ENCODE measurements around the gene INSL3. TPM values are rescaled to one million over a fixed set of nuclear protein-coding genes. Genes with fewer than 3 reads are reported as not detected.

The INSL3 gene
- total and polyA plus RNA-seq, 2 of the 13 experiments (the other 11 are each of a cell fraction or from before 2014, with no cell fraction given) = 0.30 TPM; not detected in 1

GRCh38 chr19:17855280-17856152, 34.2 kb upstream of the INSL3 start (continued):
- TF ChIP-seq, protein P1, sequence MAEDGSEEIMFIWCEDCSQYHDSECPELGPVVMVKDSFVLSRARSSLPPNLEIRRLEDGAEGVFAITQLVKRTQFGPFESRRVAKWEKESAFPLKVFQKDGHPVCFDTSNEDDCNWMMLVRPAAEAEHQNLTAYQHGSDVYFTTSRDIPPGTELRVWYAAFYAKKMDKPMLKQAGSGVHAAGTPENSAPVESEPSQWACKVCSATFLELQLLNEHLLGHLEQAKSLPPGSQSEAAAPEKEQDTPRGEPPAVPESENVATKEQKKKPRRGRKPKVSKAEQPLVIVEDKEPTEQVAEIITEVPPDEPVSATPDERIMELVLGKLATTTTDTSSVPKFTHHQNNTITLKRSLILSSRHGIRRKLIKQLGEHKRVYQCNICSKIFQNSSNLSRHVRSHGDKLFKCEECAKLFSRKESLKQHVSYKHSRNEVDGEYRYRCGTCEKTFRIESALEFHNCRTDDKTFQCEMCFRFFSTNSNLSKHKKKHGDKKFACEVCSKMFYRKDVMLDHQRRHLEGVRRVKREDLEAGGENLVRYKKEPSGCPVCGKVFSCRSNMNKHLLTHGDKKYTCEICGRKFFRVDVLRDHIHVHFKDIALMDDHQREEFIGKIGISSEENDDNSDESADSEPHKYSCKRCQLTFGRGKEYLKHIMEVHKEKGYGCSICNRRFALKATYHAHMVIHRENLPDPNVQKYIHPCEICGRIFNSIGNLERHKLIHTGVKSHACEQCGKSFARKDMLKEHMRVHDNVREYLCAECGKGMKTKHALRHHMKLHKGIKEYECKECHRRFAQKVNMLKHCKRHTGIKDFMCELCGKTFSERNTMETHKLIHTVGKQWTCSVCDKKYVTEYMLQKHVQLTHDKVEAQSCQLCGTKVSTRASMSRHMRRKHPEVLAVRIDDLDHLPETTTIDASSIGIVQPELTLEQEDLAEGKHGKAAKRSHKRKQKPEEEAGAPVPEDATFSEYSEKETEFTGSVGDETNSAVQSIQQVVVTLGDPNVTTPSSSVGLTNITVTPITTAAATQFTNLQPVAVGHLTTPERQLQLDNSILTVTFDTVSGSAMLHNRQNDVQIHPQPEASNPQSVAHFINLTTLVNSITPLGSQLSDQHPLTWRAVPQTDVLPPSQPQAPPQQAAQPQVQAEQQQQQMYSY (CRISPR knock-in tag; IDR thresholded peaks at IDR 0.05) = no peak
- TF ChIP-seq FOXJ3 (CRISPR knock-in tag; IDR thresholded peaks at IDR 0.05; ENCODE audit: borderline replicate concordance) (no peak), ZNF607 (CRISPR knock-in tag; IDR thresholded peaks at IDR 0.05; ENCODE audit: borderline replicate concordance) (no peak), ZNF83 (CRISPR knock-in tag; IDR thresholded peaks at IDR 0.05; ENCODE audit: borderline replicate concordance) (no peak), FOXP1 (IDR thresholded peaks at IDR 0.05) (no peak), FOXP1 (CRISPR knock-in tag; IDR thresholded peaks at IDR 0.05) (no peak), ZSCAN9 (CRISPR knock-in tag; IDR thresholded peaks at IDR 0.05; ENCODE audit: borderline replicate concordance) (no peak), SNRNP70 (IDR thresholded peaks at IDR 0.05; ENCODE audit: low read depth, low read length) (no peak), ZUFSP (CRISPR knock-in tag; IDR thresholded peaks at IDR 0.05; ENCODE audit: borderline replicate concordance) (no peak), ZNF230 (CRISPR knock-in tag; IDR thresholded peaks at IDR 0.05) (no peak), SMYD3 (CRISPR knock-in tag; IDR thresholded peaks at IDR 0.05) (no peak), SP5 (CRISPR knock-in tag; IDR thresholded peaks at IDR 0.05; ENCODE audit: borderline replicate concordance, low read depth) (no peak), RXRA (CRISPR knock-in tag; IDR thresholded peaks at IDR 0.05) (peak; percentile 19; the same call in 1 of the 2 replicates), TOPORS (CRISPR knock-in tag; IDR thresholded peaks at IDR 0.05) (no peak), CTCF (CRISPR knock-in tag; IDR thresholded peaks at IDR 0.05) (peak; percentile 97), ZNF24 (IDR thresholded peaks at IDR 0.05) (no peak), MAF1 (CRISPR knock-in tag; IDR thresholded peaks at IDR 0.05; ENCODE audit: borderline replicate concordance) (no peak), RAD21 (CRISPR knock-in tag; IDR thresholded peaks at IDR 0.05) (peak; percentile 95), ZNF556 (CRISPR knock-in tag; IDR thresholded peaks at IDR 0.05; ENCODE audit: borderline replicate concordance) (no peak)
- TF ChIP-seq, protein P2, sequence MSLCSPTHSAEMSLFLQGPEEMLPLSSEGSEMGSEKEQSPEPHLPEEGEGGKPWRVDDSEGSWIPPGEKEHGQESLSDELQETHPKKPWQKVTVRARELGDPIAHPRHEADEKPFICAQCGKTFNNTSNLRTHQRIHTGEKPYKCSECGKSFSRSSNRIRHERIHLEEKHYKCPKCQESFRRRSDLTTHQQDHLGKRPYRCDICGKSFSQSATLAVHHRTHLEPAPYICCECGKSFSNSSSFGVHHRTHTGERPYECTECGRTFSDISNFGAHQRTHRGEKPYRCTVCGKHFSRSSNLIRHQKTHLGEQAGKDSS (CRISPR knock-in tag; IDR thresholded peaks at IDR 0.05; ENCODE audit: borderline replicate concordance, low read depth) = no peak
- TF ChIP-seq, protein P3, sequence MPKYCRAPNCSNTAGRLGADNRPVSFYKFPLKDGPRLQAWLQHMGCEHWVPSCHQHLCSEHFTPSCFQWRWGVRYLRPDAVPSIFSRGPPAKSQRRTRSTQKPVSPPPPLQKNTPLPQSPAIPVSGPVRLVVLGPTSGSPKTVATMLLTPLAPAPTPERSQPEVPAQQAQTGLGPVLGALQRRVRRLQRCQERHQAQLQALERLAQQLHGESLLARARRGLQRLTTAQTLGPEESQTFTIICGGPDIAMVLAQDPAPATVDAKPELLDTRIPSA (CRISPR knock-in tag; IDR thresholded peaks at IDR 0.05; ENCODE audit: borderline replicate concordance) = no peak
